Endothelial cell of umbilical vein (primary cell): ENCODE results near the gene CCDC85A. TPM values are rescaled to one million over a fixed set of nuclear protein-coding genes. Genes with fewer than 3 reads are reported as not detected.

Source experiments
- BruUV-seq: library from RNA; stranded (reverse); fragments of 400-500 nt; replicated peaks from 2 replicates; lab custom pipeline; 2021; lab: Mats Ljungman, UMichigan
- CTCF ChIA-PET: fragments of 300-600, 350-600 bp; sonication (Branson Sonifier 250); formaldehyde crosslinking; loops from one replicate; lab custom pipeline; 2021; ENCODE audit warnings: antibody characterized with exemption, inconsistent platforms; lab: Charles Lee
- POLR2A ChIA-PET: fragments of 300-600, 350-600 bp; sonication (Branson Sonifier 250); formaldehyde crosslinking; loops from one replicate; lab custom pipeline; 2021; ENCODE audit warnings: antibody characterized with exemption, inconsistent platforms; lab: Charles Lee
- DNase-seq: peaks from one replicate; pipeline ENCODE4 v3.0.0-alpha.2; 2011; ENCODE audit warnings: low read depth, low spot score
- FAIRE-seq: peaks from 2 replicates; lab custom pipeline; 2011; peaks lifted over from hg19 to GRCh38; lab: Jason Lieb, UNC
- H2AFZ ChIP-seq: 2 replicates; pipeline ENCODE4 v1.6.0; 2012; ENCODE audit warnings: low read depth, low read length, control low read depth, inconsistent platforms
- H3K27ac ChIP-seq: 2 replicates; pipeline ENCODE4 v1.5.1; 2011; ENCODE audit warnings: low read depth, mild to moderate bottlenecking, control low read depth, low read length, moderate library complexity; ENCODE audit not compliant: insufficient read depth
- H3K27me3 ChIP-seq, 2 experiments: 2 replicates each; pipeline versions ENCODE4 v1.6.0 to v1.6.1; 2011; ENCODE audit warnings: low read length in 2 of 2, mixed read lengths in 1 of 2; ENCODE audit not compliant: control insufficient read depth in 2 of 2, insufficient read depth in 2 of 2
- H3K36me3 ChIP-seq, 2 experiments: 2 replicates in 1 of 2; 3 replicates in 1 of 2; pipeline ENCODE4 v1.5.1; 2011; ENCODE audit warnings: low read length in 2 of 2, mild to moderate bottlenecking in 1 of 2, moderate library complexity in 1 of 2; ENCODE audit not compliant: control insufficient read depth in 2 of 2, insufficient read depth in 2 of 2; ENCODE audit errors: extremely low read depth in 1 of 2
- H3K4me1 ChIP-seq: 3 replicates; pipeline ENCODE4 v1.5.1; 2011; ENCODE audit warnings: mild to moderate bottlenecking, low read length; ENCODE audit not compliant: control insufficient read depth, insufficient read depth; ENCODE audit errors: extremely low read depth
- H3K4me2 ChIP-seq: 2 replicates; pipeline ENCODE4 v1.6.1; 2011; ENCODE audit warnings: low read length, control low read depth, mixed read lengths; ENCODE audit not compliant: insufficient read depth
- H3K4me3 ChIP-seq, 3 experiments: fragments of 200-600 bp in 1 of 3; sonication (generic), shearing (Covaris generic) in 1 of 3; replicated peaks in 1 of 3; 2 replicates each; pipeline ENCODE4 v1.5.1; 2011 to 2016; ENCODE audit warnings: control low read depth in 3 of 3, low read length in 3 of 3, mild to moderate bottlenecking in 2 of 3, inconsistent platforms in 1 of 3, low read depth in 1 of 3, moderate library complexity in 1 of 3; ENCODE audit not compliant: insufficient read depth in 1 of 3
- H3K79me2 ChIP-seq: 2 replicates; pipeline ENCODE4 v1.6.0; 2012; ENCODE audit warnings: low read length, inconsistent platforms; ENCODE audit not compliant: control insufficient read depth, insufficient read depth
- H3K9ac ChIP-seq: replicated peaks from 2 replicates; pipeline ENCODE3; 2011; ENCODE audit warnings: low read length, control low read depth; ENCODE audit not compliant: insufficient read depth; ENCODE audit errors: extremely low read depth
- H3K9me1 ChIP-seq: replicated peaks from 3 replicates; pipeline ENCODE4 v1.6.0; 2011; ENCODE audit warnings: mild to moderate bottlenecking, low read length; ENCODE audit not compliant: control insufficient read depth, insufficient read depth; ENCODE audit errors: extremely low read depth
- H3K9me3 ChIP-seq: replicated peaks from 2 replicates; pipeline ENCODE4 v1.5.1; 2012; ENCODE audit warnings: low read length, inconsistent platforms; ENCODE audit not compliant: control insufficient read depth, insufficient read depth
- H4K20me1 ChIP-seq: replicated peaks from 2 replicates; pipeline ENCODE3; 2011; ENCODE audit warnings: mild to moderate bottlenecking, low read length; ENCODE audit not compliant: control insufficient read depth, insufficient read depth; ENCODE audit errors: extremely low read depth
- EZH2 ChIP-seq: IDR thresholded peaks from 2 replicates; pipeline ENCODE4 v1.6.1; 2012; ENCODE audit warnings: borderline replicate concordance, low read depth, mild to moderate bottlenecking, moderate library complexity, low read length, inconsistent platforms; ENCODE audit not compliant: severe bottlenecking
- FOS ChIP-seq: IDR thresholded peaks from 2 replicates; pipeline ENCODE4 v1.6.1; 2011; ENCODE audit warnings: mild to moderate bottlenecking, low read length, moderate library complexity, borderline replicate concordance; ENCODE audit not compliant: insufficient read depth
- GATA2 ChIP-seq: IDR thresholded peaks from 2 replicates; pipeline ENCODE4 v1.7.0; 2011; ENCODE audit warnings: low read depth, mild to moderate bottlenecking, moderate library complexity, mixed read lengths, low read length; ENCODE audit not compliant: insufficient read length, insufficient read depth
- JUN ChIP-seq: IDR thresholded peaks from 2 replicates; pipeline ENCODE4 v1.6.1; 2011; ENCODE audit warnings: borderline replicate concordance, low read depth; ENCODE audit not compliant: insufficient read length, insufficient read depth
- MYC ChIP-seq: IDR thresholded peaks from one replicate; pipeline ENCODE4 v1.6.1; 2011; ENCODE audit warnings: mild to moderate bottlenecking, low read depth, low read length
- POLR2A ChIP-seq: IDR thresholded peaks from 2 replicates; pipeline ENCODE4 v1.6.1; 2012; ENCODE audit warnings: low read depth, mild to moderate bottlenecking, control low read depth, low read length
- POLR2AphosphoS5 ChIP-seq: IDR thresholded peaks from 2 replicates; pipeline ENCODE4 v1.6.1; 2012; ENCODE audit warnings: low read depth, mild to moderate bottlenecking, control low read depth, low read length, moderate library complexity; ENCODE audit not compliant: insufficient read depth
- dilution Hi-C: fragments of 300-500 bp; cut with MboI; formaldehyde crosslinking; loops from one replicate; pipeline ENCODE4 v1.15.0; 2019; ENCODE audit warnings: low sequenced_read_pairs; ENCODE audit not compliant: extremely low pct_ligation_motif_present
- intact Hi-C: fragments of 100-400 bp; cut with micrococcal nuclease; formaldehyde crosslinking; loops from one replicate; pipeline ENCODE4 v1.10.0; 2022
- polyA plus RNA-seq, 4 experiments: library from polyadenylated mRNA; depleted of rRNA in 3 of 4; stranded (reverse) in 3 of 4; unstranded in 1 of 4; fragments of >200 nt; gene quantifications; 2 replicates each; pipeline versions ENCODE4 v1.2.1 to v1.2.3, GENCODE V29; 2011 to 2012; ENCODE audit warnings: missing spikeins in 1 of 4
- total RNA-seq: library from RNA; stranded (reverse); gene quantifications from 2 replicates; pipeline ENCODE4 v1.2.3, GENCODE V29; 2021
- TF ChIP-seq, protein P1 (sequence below): IDR thresholded peaks from 2 replicates; pipeline ENCODE4 v1.6.1; 2011; ENCODE audit not compliant: insufficient read depth, insufficient read length
- TF ChIP-seq, protein P2 (sequence below), 2 donors: IDR thresholded peaks; 1 replicate in 1 of 2; 2 replicates in 1 of 2; pipeline ENCODE4 v1.5.1; 2011; ENCODE audit warnings: low read length in 2 of 2, mild to moderate bottlenecking in 2 of 2, moderate library complexity in 2 of 2, control low read depth in 1 of 2, inconsistent platforms in 1 of 2, low read depth in 1 of 2; ENCODE audit not compliant: insufficient read depth in 1 of 2; ENCODE audit errors: extremely low read depth in 1 of 2

The CCDC85A gene
- total and polyA plus RNA-seq, 2 donors (not counting 3 experiments of a cell fraction or from before 2014, with no cell fraction given), result 5.1 to 10.4 TPM

DNA sequence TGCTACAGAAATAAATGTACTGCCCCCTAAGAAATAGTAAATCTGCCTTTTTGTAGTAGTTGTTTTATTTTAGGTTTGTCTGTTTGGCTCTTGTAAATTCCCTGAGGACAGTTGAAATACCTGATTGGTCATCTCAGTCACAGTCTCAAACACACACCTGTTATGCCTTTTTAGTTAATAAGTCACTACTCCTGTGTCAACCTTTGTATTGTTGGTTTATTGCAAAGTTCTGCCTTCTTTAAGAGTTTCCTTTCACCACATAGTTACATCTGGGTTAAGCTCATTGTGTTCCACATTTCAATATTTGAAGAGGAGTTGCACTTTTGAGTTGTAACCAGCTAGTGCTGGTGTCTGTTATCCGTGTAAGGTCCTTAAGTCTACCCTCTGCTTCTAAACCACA, 198.7 kb downstream of the CCDC85A start:
- no peaks in the 10 kb centered on the region for H3K4me1 ChIP-seq
- TF ChIP-seq EZH2 (no peak), POLR2A (no peak), JUN (no peak), FOS (no peak), GATA2 (no peak)
- no peak overlapping the region for H3K4me2 ChIP-seq
- no peaks in the 10 kb centered on the region for H3K9me1 ChIP-seq
- dilution Hi-C loops, result no loop called here
- H3K9ac ChIP-seq, result no peak overlapping the region
- no peak overlapping the region for H3K4me3 ChIP-seq
- CTCF ChIA-PET, result interaction anchor here (1.9 kb wide), 1 partner anchor 11 kb away, joined by 8 read pairs; no protein-coding TSS in a partner anchor
- H4K20me1 ChIP-seq, result no peaks in the 10 kb centered on the region
- no TSS peak for BruUV-seq
- no peaks in the 10 kb centered on the region for H3K27me3 ChIP-seq
- H3K27ac ChIP-seq, result no peak overlapping the region
- no peak overlapping the region for H2AFZ ChIP-seq
- H3K79me2 ChIP-seq, result no peaks in the 10 kb centered on the region
- DNase-seq (no peak), FAIRE-seq (no peak)
- POLR2A ChIA-PET, result no interaction called here
- H3K9me3 ChIP-seq, result no peaks in the 10 kb centered on the region
- no peaks in the 10 kb centered on the region for H3K36me3 ChIP-seq
- intact Hi-C loops, result loop anchor here (5.0 to 10.0 kb wide), 2 partner anchors 302 to 1635 kb away; no protein-coding TSS in a partner anchor

DNA sequence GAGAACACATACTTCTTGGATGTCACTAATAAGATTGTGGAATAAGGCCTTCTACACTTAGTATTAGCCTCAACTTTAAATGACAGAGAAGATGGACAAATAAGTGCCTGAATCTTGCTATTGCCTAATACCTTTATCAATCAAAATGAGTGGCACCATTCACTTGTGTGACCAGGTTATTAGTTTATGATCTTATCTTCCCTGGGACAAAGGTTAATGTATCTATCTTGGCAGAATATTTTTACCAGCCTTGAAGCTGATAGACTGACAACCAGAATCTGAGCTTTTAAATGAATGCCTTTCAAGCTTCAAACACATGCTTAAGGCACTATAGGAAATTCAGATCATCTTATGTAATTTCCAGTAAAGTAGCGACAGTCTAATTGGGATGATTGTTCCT, 202.9 kb downstream of the CCDC85A start:
- intact Hi-C loops, result loop anchor here (10.0 kb wide), 1 partner anchor 298 kb away; no protein-coding TSS in a partner anchor
- Histone ChIP-seq H3K79me2 (no peaks in the 10 kb centered on the region), H3K4me1 (peaks cover 3% of the 10 kb centered on the region), H3K9me1 (no peaks in the 10 kb centered on the region), H3K4me3 (no peak overlapping the region), H3K36me3 (no peaks in the 10 kb centered on the region), H3K4me2 (no peak overlapping the region), H3K27ac (no peak overlapping the region), H4K20me1 (no peaks in the 10 kb centered on the region), H3K9me3 (no peaks in the 10 kb centered on the region), H2AFZ (no peak overlapping the region), H3K27me3 (no peaks in the 10 kb centered on the region), H3K9ac (no peak overlapping the region)
- no TSS peak for BruUV-seq
- DNase-seq (no peak), FAIRE-seq (no peak)
- dilution Hi-C loops, result no loop called here
- POLR2A ChIA-PET, result no interaction called here
- CTCF ChIA-PET, result no interaction called here
- TF ChIP-seq EZH2, result no peak
- TF ChIP-seq, protein P1, sequence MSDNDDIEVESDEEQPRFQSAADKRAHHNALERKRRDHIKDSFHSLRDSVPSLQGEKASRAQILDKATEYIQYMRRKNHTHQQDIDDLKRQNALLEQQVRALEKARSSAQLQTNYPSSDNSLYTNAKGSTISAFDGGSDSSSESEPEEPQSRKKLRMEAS, result no peak
- TF ChIP-seq POLR2A, result no peak
- no peak for TF ChIP-seq GATA2
- TF ChIP-seq POLR2AphosphoS5, result no peak
- TF ChIP-seq FOS, result no peak
- TF ChIP-seq MYC, result no peak
- TF ChIP-seq, protein P2, sequence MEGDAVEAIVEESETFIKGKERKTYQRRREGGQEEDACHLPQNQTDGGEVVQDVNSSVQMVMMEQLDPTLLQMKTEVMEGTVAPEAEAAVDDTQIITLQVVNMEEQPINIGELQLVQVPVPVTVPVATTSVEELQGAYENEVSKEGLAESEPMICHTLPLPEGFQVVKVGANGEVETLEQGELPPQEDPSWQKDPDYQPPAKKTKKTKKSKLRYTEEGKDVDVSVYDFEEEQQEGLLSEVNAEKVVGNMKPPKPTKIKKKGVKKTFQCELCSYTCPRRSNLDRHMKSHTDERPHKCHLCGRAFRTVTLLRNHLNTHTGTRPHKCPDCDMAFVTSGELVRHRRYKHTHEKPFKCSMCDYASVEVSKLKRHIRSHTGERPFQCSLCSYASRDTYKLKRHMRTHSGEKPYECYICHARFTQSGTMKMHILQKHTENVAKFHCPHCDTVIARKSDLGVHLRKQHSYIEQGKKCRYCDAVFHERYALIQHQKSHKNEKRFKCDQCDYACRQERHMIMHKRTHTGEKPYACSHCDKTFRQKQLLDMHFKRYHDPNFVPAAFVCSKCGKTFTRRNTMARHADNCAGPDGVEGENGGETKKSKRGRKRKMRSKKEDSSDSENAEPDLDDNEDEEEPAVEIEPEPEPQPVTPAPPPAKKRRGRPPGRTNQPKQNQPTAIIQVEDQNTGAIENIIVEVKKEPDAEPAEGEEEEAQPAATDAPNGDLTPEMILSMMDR (IDR thresholded peaks at IDR 0.05; ENCODE audit: extremely low read depth in 1 of 2, insufficient read depth in 1 of 2, low read depth in 1 of 2, low read length in 2 of 2), result no peak
- no peak for TF ChIP-seq JUN
